NCI-H1417 (cell line): ENCODE measurements around the gene OSER1.
A peak's percentile ranks its signal among the peaks of the same experiment; 100 is the strongest.

ENCODE experiments used
- DNase-seq, 3 experiments: peaks; one replicate each; lab custom pipeline; 2025; lab: John Stamatoyannopoulos, UW

Gene OSER1

DNA sequence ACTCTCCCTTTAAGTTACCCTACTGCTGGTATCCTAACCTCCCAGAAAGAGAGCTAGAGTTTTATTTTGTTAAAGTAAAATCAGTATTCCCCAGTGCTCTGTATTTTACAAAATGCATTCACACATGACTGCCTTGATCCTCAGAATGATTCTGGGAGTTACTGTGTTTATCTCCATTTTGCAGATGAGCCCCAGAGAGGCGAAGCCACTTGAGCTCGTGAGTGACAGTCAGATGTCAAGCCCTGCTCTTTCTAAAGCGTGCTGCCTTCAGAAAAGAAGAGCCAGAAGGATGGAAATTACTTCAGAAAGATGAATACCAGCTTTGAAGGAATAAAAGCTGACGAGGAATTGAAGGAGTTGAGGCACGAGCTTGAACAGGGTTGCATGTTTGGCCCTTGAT, 14.1 kb upstream of the OSER1 start:
- no peak for DNase-seq

DNA sequence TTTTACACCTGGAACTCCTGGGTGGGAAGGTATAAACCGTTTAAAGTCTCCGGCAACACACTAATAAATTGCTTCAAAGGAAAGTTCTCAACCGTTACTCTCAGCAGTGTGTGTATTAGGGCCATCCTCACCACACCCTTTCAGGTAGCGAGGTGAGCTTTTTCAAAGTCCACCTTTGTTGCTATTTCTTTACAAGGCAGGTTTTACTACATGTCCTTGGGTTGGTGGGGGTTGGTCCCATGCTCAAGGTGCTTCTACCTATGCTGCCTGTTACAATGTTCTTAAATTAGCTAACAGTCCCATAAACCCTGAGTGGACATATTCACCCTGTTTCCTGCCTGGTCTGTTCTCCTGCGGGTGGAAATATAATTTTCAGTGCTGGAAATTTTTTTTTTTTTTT, 13.2 kb upstream of the OSER1 start:
- DNase-seq = no peak

DNA sequence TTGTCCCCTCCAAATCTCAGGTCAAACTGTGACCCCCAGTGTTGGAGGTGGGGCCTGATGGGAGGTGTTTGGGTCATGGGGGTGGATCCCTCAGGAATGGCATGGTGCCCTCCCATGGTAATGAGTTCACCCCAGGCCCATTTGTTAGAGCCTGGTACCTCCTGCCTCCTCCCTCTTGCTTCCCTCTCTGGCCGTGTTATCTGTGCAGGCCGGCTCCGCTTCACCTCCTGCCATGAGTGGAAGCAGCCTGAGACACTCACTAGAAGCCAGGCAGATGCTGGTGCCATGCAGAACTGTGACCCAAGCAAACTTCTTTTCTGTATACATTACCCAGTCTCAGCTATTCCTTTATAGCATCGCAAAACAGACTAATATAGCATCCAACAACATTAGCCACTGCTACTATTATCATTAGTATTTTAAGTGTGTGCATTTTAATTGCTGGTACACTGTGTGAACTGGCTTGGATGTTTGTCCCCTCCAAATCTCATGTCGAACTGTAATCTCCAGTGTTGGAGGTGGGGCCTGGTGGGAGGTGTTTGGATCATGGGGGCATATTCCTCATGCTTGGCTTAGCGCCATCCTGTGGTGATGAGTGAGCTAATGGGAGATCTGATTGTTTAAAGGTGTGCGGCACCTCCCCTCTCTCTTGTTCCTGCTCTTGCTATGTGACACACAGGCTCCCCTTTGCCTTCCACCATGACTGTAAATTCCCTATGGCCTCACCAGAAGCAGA, 12.2 kb upstream of the OSER1 start:
- no peak for DNase-seq

DNA sequence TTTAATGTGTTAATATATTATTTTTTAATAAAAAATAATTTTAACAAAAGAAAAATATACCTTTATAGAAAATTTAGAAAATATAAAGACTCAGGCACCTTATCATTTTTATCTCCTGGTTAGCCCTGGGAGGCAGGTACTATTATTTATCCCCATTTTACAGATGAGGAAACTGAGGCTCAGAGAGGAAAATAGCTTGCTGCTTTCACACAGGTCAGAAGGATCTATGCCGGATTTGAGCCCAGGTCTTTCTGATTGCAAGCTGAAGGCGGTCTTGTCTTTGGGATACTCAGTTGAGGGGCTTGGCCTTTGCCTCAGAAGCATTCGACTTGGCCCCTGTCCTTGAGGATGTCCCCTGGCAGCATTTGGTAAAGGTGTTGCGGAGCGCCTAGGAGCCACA, 11.5 kb upstream of the OSER1 start:
- DNase-seq = no peak

DNA sequence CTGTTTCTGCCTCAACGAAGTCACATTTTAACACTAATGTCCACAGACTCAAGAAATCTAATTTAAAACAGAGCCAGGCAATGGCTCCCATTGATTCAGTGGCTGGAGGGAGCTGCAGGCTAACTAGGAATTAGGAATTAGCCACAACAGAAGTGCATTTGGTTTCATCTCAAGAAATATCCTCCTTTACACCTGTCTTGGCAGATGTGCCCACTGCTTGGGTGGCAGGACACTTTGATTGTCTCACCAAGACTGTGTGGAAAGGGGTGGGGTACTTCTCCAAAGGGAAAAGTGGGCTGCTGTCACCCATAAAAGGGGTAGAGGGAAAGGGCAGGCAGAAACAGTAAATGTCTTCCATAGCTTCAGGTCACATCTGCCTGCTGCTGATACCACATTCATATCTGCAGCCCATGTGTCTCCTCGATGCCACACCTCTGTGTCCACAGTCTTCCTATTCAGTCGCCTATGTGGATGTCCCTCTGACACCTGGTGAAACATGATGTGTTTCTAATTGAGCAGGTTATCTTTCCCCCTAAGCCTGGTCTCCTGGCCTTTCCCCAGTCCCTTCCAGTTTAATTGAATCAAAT, 10.9 kb upstream of the OSER1 start:
- DNase-seq = no peak

- DNase-seq = no peak
Observed at GRCh38 chr20:44219791-44220190, 9.2 kb upstream of the OSER1 start.

GRCh38 chr20:44219170-44219730, 8.7 kb upstream of the OSER1 start:
- no peak for DNase-seq

GRCh38 chr20:44218446-44218845, 7.9 kb upstream of the OSER1 start:
- DNase-seq = no peak

GRCh38 chr20:44217342-44218092, 6.9 kb upstream of the OSER1 start:
- DNase-seq = peak; percentile 70 to 87 (median 76)

GRCh38 chr20:44215125-44215524, 4.6 kb upstream of the OSER1 start:
- peak; percentile 36 to 69 (median 50) for DNase-seq

GRCh38 chr20:44212792-44213191, 2.2 kb upstream of the OSER1 start:
- DNase-seq = no peak

DNA sequence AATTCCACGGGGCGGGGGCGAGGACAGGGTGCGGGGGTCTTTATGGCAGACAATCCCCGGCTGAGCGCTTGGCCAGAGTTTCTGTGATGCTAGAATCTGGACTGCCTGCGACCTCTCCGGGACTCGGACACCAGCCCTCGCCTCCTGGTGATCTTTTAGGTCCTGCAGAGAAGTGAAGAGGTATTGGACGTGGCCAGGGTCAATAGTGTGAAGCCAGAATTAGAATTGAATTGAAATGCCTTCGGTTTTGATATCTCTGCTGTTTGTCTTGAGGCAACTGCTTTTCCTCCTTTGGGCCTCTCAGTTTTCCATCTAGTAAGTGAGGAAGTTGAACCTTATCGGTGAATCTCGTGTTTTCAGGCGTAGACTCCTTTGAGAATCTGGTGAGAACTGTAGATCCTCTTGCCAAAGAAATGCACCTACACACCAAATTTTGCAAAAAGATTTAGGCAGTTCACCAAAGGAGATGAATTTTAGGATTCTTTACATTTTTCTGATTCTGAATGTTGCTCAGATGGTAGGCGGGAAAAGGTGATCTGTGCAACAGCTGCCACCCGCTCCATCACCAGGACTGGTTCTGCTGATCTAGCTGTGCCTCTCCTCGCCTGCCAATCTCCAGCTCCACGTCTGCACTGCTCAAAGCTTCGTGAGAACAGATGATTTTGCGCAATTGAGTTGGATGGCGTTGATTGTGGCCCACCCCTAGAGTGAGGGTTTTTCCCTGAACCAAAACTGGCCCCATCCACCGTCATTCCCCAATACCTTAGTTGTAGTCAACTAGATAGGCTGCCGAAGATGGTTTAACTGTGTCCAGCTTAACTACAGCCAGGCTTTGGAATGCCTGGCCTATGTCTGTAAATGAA, 837 bp upstream of the OSER1 start:
- DNase-seq = peak in 2 of 3 experiments; percentile 53 to 81

- DNase-seq = peak in 2 of 3 experiments; percentile 80 to 81
Observed at GRCh38 chr20:44209686-44210405, 725 bp downstream of the OSER1 start.

DNA sequence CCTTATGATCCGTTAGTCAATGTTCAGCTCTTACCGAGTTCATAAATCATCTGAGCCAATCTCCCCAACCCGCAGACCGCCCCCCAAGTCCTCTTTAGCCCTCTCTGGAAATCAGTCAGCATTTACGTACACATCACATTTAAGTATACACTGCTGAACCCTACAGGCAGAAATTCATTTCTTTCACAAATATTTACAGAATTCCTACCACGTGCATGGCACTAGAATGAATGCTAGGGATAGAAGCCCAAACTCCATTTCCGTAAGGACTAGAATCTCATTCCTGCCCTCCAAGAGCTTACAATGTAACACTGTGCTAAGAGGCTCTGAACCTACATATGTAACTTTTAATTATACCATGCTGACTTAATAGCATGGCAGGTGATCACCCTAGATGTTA, 1.8 kb downstream of the OSER1 start:
- DNase-seq = no peak

GRCh38 chr20:44208165-44208564, 2.4 kb downstream of the OSER1 start:
- no peak for DNase-seq

DNA sequence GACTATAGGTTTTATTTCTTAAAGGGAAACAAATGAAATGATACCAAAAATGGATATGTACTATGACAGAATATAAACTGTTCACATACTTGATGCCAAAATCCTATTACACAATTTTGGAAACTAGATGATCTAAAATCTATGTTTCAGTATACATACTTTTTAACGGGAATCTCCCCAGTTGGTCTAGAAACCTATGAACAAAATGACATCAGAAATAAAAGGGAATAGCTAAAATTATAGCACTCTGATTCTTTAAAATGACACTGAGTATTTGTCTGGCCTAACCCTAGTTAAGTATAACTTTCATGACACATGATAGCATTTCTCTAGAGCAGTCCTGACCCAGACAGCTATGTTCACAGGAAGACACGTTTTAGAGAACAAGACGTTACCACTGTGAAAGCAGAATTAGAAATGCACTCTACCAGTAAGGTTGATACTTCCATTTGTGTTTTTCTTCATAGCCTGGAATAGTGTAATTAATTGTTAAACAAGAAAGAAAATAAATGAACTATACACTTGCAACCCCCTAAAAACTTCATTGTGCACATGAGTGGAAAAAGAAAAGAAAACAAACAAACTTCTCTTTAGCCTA, 3.3 kb downstream of the OSER1 start:
- no peak for DNase-seq

DNA sequence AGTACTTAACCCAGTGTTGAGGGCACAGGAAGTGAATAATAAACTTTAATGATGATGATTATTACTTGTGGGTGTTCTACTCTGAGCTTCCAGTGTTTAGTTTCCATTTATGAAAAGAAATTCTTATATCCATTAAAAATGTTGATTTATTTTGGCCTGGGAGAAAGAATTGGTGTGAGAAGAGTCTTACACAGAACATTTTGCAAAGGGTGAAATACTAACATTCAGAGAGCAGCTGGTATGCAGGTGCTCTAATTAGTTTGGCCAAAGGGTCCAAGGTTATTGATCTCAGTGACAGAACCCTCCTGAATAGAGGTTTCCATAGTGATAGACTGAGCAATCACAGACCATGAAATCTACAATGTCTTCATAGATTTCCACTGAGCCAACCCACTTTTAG, 4.4 kb downstream of the OSER1 start:
- peak in 1 of 3 experiments; percentile 34 for DNase-seq

- DNase-seq = no peak
Observed at GRCh38 chr20:44204832-44205215, 5.7 kb downstream of the OSER1 start.

DNA sequence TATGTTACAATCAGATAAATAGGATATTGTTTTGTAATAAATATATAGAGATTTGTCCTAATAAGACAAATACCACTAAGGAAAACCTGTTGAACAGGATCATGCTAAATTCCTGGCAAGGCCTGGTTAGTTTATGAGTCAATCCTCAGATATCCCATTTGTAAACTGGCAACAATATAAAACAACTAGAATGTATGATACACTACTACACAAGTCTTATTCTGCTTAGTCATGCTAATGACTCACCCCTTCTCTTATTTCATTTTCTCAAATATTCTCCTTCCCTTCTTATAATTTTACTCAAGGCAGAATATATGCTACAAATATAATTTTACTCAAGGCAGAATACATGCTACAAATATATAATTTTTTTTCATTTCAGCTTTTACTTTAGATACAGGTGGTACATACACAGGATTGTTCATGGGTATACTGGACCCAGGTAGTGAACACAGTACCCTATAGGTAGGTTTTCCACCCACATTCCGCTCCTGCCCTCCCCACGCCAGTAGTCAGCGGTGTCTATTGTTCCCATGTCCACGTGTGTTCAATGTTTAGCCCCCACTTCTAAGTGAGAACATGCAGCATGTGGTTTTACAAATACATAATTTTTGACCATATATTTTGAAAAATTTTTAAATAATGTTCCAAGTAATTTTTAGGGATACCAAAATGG, 6.3 kb downstream of the OSER1 start:
- no peak for DNase-seq

GRCh38 chr20:44203161-44203560, 7.4 kb downstream of the OSER1 start:
- no peak for DNase-seq
